Spleen (tissue), 7 donors: ENCODE measurements around the gene HNRNPUL1.

Experiments
- CTCF ChIP-seq, 11 experiments: fragments of 200-600 bp in 7 of 11; fragments of 450-650 bp in 4 of 11; sonication (generic) in 4 of 11; IDR thresholded peaks in 8 of 11; conservative IDR thresholded peaks in 3 of 11; 1 replicate in 7 of 11; 2 replicates in 4 of 11; pipeline versions ENCODE4 v1.4.0 to v1.8.0; 2016 to 2021; ENCODE audit warnings: antibody characterized with exemption in 11 of 11, inconsistent platforms in 4 of 11, mild to moderate bottlenecking in 1 of 11
- POLR2A ChIP-seq, 3 donors: fragments of 450-650 bp; IDR thresholded peaks; one replicate each; pipeline ENCODE4 v1.5.1; 2017; ENCODE audit warnings: antibody characterized with exemption in 3 of 3, mild to moderate bottlenecking in 1 of 3
- POLR2AphosphoS5 ChIP-seq, 3 donors: sonication (generic); formaldehyde crosslinking; IDR thresholded peaks; one replicate each; pipeline ENCODE4 v1.5.1; 2017; ENCODE audit warnings: antibody characterized with exemption in 3 of 3
- donor health status: DM: no; HTN: no; CAD: no; lungs with moderate emphysema.
- donor health status: DM: no; HTN: no; CAD: no.
- donor health status: DM: no; HTN: no; CAD: no.

DNA sequence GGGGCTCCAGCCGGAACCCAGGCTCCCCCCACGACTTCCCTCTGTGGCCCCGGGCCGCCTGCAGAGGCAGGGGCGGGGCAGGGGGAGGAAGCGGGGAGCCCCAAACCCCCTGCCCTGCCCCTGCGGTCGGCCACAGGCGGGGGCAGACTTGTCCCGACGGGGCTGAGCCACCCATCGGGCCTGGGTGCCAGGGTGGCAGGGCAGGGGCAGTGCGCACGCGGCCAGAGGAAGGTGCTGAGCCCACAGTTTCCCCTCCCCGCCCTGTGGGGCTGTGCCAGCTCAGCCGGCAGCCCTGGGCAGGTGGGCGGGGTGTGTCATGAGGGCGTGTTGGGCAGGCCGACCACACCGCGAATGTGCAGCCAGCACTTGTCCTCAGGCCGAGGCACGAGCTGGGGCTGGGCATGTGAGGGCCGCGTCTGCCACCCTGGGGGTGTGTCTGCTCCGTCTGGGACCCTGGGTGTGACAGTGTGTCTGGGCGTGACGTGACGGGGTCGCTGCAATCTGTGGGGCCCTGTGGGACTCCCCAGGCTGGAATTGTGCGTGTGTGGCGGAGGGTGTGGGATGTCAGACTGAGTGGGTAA is 63.5 kb downstream of the HNRNPUL1 start:
- no peak for TF ChIP-seq POLR2A (IDR thresholded peaks at IDR 0.05)
- TF ChIP-seq CTCF (IDR thresholded peaks at IDR 0.05 in 8 of 11, conservative IDR thresholded peaks at IDR 0.05 in 3 of 11), result peak in 4 of 11 experiments; percentile 13 to 35 (median 23)
- peak; percentile 86 to 95 (median 88) for TF ChIP-seq POLR2AphosphoS5 (IDR thresholded peaks at IDR 0.05)
